B cell (primary cell): ENCODE data around the gene RIMBP2. TPM values are rescaled to one million over a fixed set of nuclear protein-coding genes. Genes with fewer than 3 reads are reported as not detected.

Experiments used
- ATAC-seq: fragments of 200-7000 bp; cut with Tn5 transposase; one replicate; pipeline ENCODE4 v1.10.0; 2021; ENCODE audit warnings: low read depth, mild to moderate bottlenecking, moderate number of reproducible peaks, moderate library complexity
- CTCF ChIA-PET: fragments of 350-600 bp; sonication (Branson Sonifier 250); formaldehyde crosslinking; loops from one replicate; lab custom pipeline; 2021; ENCODE audit warnings: antibody characterized with exemption, inconsistent platforms; lab: Charles Lee
- POLR2A ChIA-PET: fragments of 350-600 bp; sonication (Branson Sonifier 250); formaldehyde crosslinking; loops from one replicate; lab custom pipeline; 2021; ENCODE audit warnings: antibody characterized with exemption; lab: Charles Lee
- DNase-seq: peaks from one replicate; pipeline ENCODE4 v3.0.0; 2013
- H2AFZ ChIP-seq: 2 replicates; pipeline ENCODE4 v1.6.1; 2012; ENCODE audit warnings: mild to moderate bottlenecking, low read depth, low read length; ENCODE audit not compliant: insufficient read depth, poor library complexity, severe bottlenecking
- H3K27ac ChIP-seq, 2 donors: 1 replicate in 1 of 2; 2 replicates in 1 of 2; pipeline ENCODE4 v1.5.1; 2012 to 2013; ENCODE audit warnings: low read length in 2 of 2, mild to moderate bottlenecking in 2 of 2, moderate library complexity in 1 of 2
- H3K27me3 ChIP-seq, 4 experiments: fragments of 200-600 bp in 1 of 4; sonication (generic) in 1 of 4; replicated peaks in 1 of 4; 1 replicate in 2 of 4; 2 replicates in 2 of 4; pipeline versions ENCODE4 v1.6.1 to v1.7.0; 2013 to 2016; ENCODE audit warnings: low read length in 3 of 4, mild to moderate bottlenecking in 2 of 4, mixed read lengths in 1 of 4, moderate library complexity in 1 of 4; ENCODE audit not compliant: insufficient read depth in 4 of 4, control insufficient read depth in 3 of 4; ENCODE audit errors: control extremely low read depth in 1 of 4
- H3K36me3 ChIP-seq, 2 experiments: replicated peaks in 1 of 2; 1 replicate in 1 of 2; 2 replicates in 1 of 2; pipeline versions ENCODE4 v1.6.1 to v1.7.1; 2013; ENCODE audit warnings: low read length in 1 of 2; ENCODE audit not compliant: insufficient read depth in 2 of 2, control insufficient read depth in 1 of 2; ENCODE audit errors: control extremely low read depth in 1 of 2, extremely low read depth in 1 of 2
- H3K4me1 ChIP-seq, 2 donors: fragments of 200-600 bp in 1 of 2; sonication (generic) in 1 of 2; 1 replicate in 1 of 2; 2 replicates in 1 of 2; pipeline versions ENCODE4 v1.5.1 to v1.6.1; 2013 to 2017; ENCODE audit warnings: low read length in 2 of 2; ENCODE audit not compliant: control insufficient read depth in 2 of 2, insufficient read depth in 2 of 2
- H3K4me2 ChIP-seq: replicated peaks from 2 replicates; pipeline ENCODE3; 2012; ENCODE audit warnings: mild to moderate bottlenecking, low read depth, low read length; ENCODE audit not compliant: poor library complexity, severe bottlenecking
- H3K4me3 ChIP-seq, 5 experiments: fragments of 200-600 bp in 1 of 5; sonication (generic) in 1 of 5; 1 replicate in 3 of 5; 2 replicates in 2 of 5; pipeline versions ENCODE4 v1.5.1 to v1.7.0; 2011 to 2016; ENCODE audit warnings: low read length in 4 of 5, mild to moderate bottlenecking in 4 of 5, low read depth in 2 of 5, control low read depth in 1 of 5, moderate library complexity in 1 of 5; ENCODE audit not compliant: insufficient read depth in 1 of 5; ENCODE audit errors: control extremely low read depth in 1 of 5, extremely low read depth in 1 of 5
- H3K79me2 ChIP-seq: fragments of 200-600 bp; sonication (generic); one replicate; pipeline ENCODE4 v1.6.0; 2016; ENCODE audit warnings: low read length; ENCODE audit not compliant: control insufficient read depth, insufficient read depth
- H3K9ac ChIP-seq: fragments of 200-600 bp; sonication (generic); 2 replicates; pipeline ENCODE4 v1.6.1; 2017; ENCODE audit warnings: mild to moderate bottlenecking, low read length, moderate library complexity
- H3K9me3 ChIP-seq, 3 donors: one replicate each; pipeline versions ENCODE4 v1.6.1 to v1.7.1; 2013; ENCODE audit warnings: low read length in 2 of 3; ENCODE audit not compliant: control insufficient read depth in 2 of 3, insufficient read depth in 1 of 3; ENCODE audit errors: control extremely low read depth in 1 of 3
- H4K20me1 ChIP-seq: 2 replicates; pipeline ENCODE4 v1.6.0; 2012; ENCODE audit warnings: mild to moderate bottlenecking, low read length; ENCODE audit not compliant: insufficient read depth, control insufficient read depth, poor library complexity, severe bottlenecking
- H3K27ac Mint-ChIP-seq: one replicate; pipeline ENCODE4 v1.8.0; 2021; ENCODE audit warnings: mixed read lengths
- H3K27me3 Mint-ChIP-seq: one replicate; pipeline ENCODE4 v1.8.0; 2021; ENCODE audit warnings: mixed read lengths
- H3K4me1 Mint-ChIP-seq: one replicate; pipeline ENCODE4 v1.8.0; 2021; ENCODE audit warnings: mixed read lengths
- H3K4me3 Mint-ChIP-seq: one replicate; pipeline ENCODE4 v1.8.0; 2021; ENCODE audit warnings: mixed read lengths
- H3K9me3 Mint-ChIP-seq: one replicate; pipeline ENCODE4 v1.8.0; 2022; ENCODE audit warnings: mixed read lengths; ENCODE audit not compliant: insufficient read depth
- CTCF ChIP-seq: fragments of 200-600 bp; IDR thresholded peaks from one replicate; pipeline ENCODE4 v1.8.0; 2022; ENCODE audit warnings: antibody characterized with exemption, mild to moderate bottlenecking
- EZH2 ChIP-seq: IDR thresholded peaks from 2 replicates; pipeline ENCODE4 v1.6.1; 2012; ENCODE audit warnings: borderline replicate concordance, low read depth, mild to moderate bottlenecking, moderate library complexity, low read length; ENCODE audit not compliant: insufficient read depth, poor library complexity, severe bottlenecking
- WGBS: methylation state at CpG from one replicate; pipeline ENCODE4 v1.1.5; 2013; ENCODE audit warnings: missing lambda C conversion rate; ENCODE audit not compliant: insufficient coverage; 5-methylcytosine and 5-hydroxymethylcytosine counted together
- intact Hi-C: fragments of 100-400 bp; cut with micrococcal nuclease; formaldehyde crosslinking; loops from one replicate; pipeline ENCODE4 v1.10.0; 2022
- polyA plus RNA-seq: library from polyadenylated mRNA; depleted of rRNA; stranded (reverse); fragments of >200 nt; gene quantifications from 2 replicates; pipeline ENCODE4 v1.2.3, GENCODE V29; 2012
- total RNA-seq, 2 donors: library from RNA; stranded (reverse); fragments of 120-200 nt in 1 of 2; gene quantifications; 1 replicate in 1 of 2; 2 replicates in 1 of 2; pipeline versions ENCODE4 v1.2.3 to v1.2.4, GENCODE V29; 2013 to 2022

The RIMBP2 gene
- total and polyA plus RNA-seq, 2 donors (not counting 1 experiment from before 2014, with no cell fraction given) = not detected

GRCh38 chr12:130469552-130469951 lies 246.5 kb downstream of the RIMBP2 start:
- Mint-ChIP-seq H3K27me3 (no peaks in the 10 kb centered on the region), H3K9me3 (peaks cover 2% of the 10 kb centered on the region), H3K4me3 (no peak overlapping the region), H3K27ac (no peak overlapping the region), H3K4me1 (no peaks in the 10 kb centered on the region)
- Histone ChIP-seq H3K79me2 (no peaks in the 10 kb centered on the region), H3K36me3 (no peaks in the 10 kb centered on the region), H3K4me2 (no peak overlapping the region), H3K27ac (no peak overlapping the region), H3K4me1 (no peaks in the 10 kb centered on the region), H3K9me3 (peaks cover 0 to 50% (median 6%) of the 10 kb centered on the region in 3 donors), H4K20me1 (no peaks in the 10 kb centered on the region), H3K9ac (no peak overlapping the region), H3K27me3 (no peaks in the 10 kb centered on the region), H3K4me3 (no peak overlapping the region), H2AFZ (no peak overlapping the region)
- POLR2A ChIA-PET = no interaction called here
- intact Hi-C loops = no loop called here
- no peak for TF ChIP-seq EZH2
- no peak for TF ChIP-seq CTCF
- ATAC-seq (no peak), DNase-seq (no peak)
- CTCF ChIA-PET = no interaction called here
- WGBS = 89% methylated on average over 3 of the region's 7 CpGs

- Histone ChIP-seq H3K27me3 (no peaks in the 10 kb centered on the region), H3K36me3 (no peaks in the 10 kb centered on the region), H2AFZ (no peak overlapping the region), H3K79me2 (no peaks in the 10 kb centered on the region), H3K9ac (no peak overlapping the region), H3K4me2 (no peak overlapping the region), H3K4me1 (no peaks in the 10 kb centered on the region), H3K27ac (no peak overlapping the region), H4K20me1 (no peaks in the 10 kb centered on the region), H3K4me3 (no peak overlapping the region), H3K9me3 (peaks cover 0 to 43% (median 6%) of the 10 kb centered on the region in 3 donors)
- Mint-ChIP-seq H3K4me1 (no peaks in the 10 kb centered on the region), H3K27me3 (no peaks in the 10 kb centered on the region), H3K9me3 (peaks cover 4% of the 10 kb centered on the region), H3K4me3 (no peak overlapping the region), H3K27ac (no peak overlapping the region)
- ATAC-seq (no peak), DNase-seq (no peak)
- intact Hi-C loops = no loop called here
- ChIA-PET POLR2A (no interaction called here), CTCF (no interaction called here)
- WGBS = 96% methylated on average over 24 of the region's 24 CpGs
- TF ChIP-seq EZH2 (no peak), CTCF (no peak)
Observed at GRCh38 chr12:130468700-130469245, 247.3 kb downstream of the RIMBP2 start.
